HepG2 (cell line): ENCODE results near the gene IL22RA1. TPM values are rescaled to one million over a fixed set of nuclear protein-coding genes. Genes with fewer than 3 reads are reported as not detected.

ENCODE experiments used
- CCAR2 ChIP-seq: fragments of 200-400 bp; formaldehyde crosslinking; optimal IDR thresholded peaks from 2 replicates; pipeline ENCODE3; 2018; ENCODE audit warnings: low read depth, mild to moderate bottlenecking, low read length, moderate library complexity
- HHEX ChIP-seq: IDR thresholded peaks from 2 replicates; pipeline ENCODE4 v1.6.1; 2016; ENCODE audit warnings: control low read depth
- ISL2 ChIP-seq: sonication (generic); formaldehyde crosslinking; IDR thresholded peaks from 2 replicates; pipeline ENCODE4 v1.5.0; 2020; ENCODE audit warnings: missing genetic modification reagents
- KLF9 ChIP-seq: IDR thresholded peaks from 2 replicates; pipeline ENCODE4 v1.6.1; 2016; ENCODE audit warnings: low read depth
- MED1 ChIP-seq: sonication (generic); formaldehyde crosslinking; IDR thresholded peaks from 2 replicates; pipeline ENCODE4 v1.4.0; 2020; ENCODE audit warnings: missing genetic modification reagents
- NFRKB ChIP-seq: fragments of 450-650 bp; IDR thresholded peaks from 2 replicates; pipeline ENCODE4 v1.6.1; 2017
- PHF21A ChIP-seq: sonication (generic); formaldehyde crosslinking; IDR thresholded peaks from 2 replicates; pipeline ENCODE4 v1.5.0; 2020; ENCODE audit warnings: mild to moderate bottlenecking, missing genetic modification reagents
- SP1 ChIP-seq, 2 experiments: fragments of 450-650 bp in 1 of 2; sonication (generic) in 1 of 2; formaldehyde crosslinking in 1 of 2; IDR thresholded peaks; 2 replicates each; pipeline versions ENCODE4 v1.4.0 to v1.6.1; 2016 to 2020; ENCODE audit warnings: missing genetic modification reagents in 1 of 2
- SRY ChIP-seq: sonication (generic); formaldehyde crosslinking; IDR thresholded peaks from 2 replicates; pipeline ENCODE4 v1.8.0; 2022; ENCODE audit warnings: mild to moderate bottlenecking, missing genetic modification reagents
- SSRP1 ChIP-seq: IDR thresholded peaks from 2 replicates; pipeline ENCODE4 v1.6.1; 2016; ENCODE audit warnings: control low read depth
- TEAD3 ChIP-seq: optimal IDR thresholded peaks from 2 replicates; pipeline ENCODE3; 2016; ENCODE audit warnings: borderline replicate concordance
- ZBTB20 ChIP-seq: sonication (generic); formaldehyde crosslinking; IDR thresholded peaks from 2 replicates; pipeline ENCODE4 v1.8.1; 2023; ENCODE audit warnings: missing genetic modification reagents, low read depth, mild to moderate bottlenecking, borderline replicate concordance
- ZNF317 ChIP-seq: sonication (generic); formaldehyde crosslinking; IDR thresholded peaks from 2 replicates; pipeline ENCODE4 v1.5.0; 2020; ENCODE audit warnings: mild to moderate bottlenecking, missing genetic modification reagents
- ZNF354B ChIP-seq: sonication (generic); formaldehyde crosslinking; IDR thresholded peaks from 2 replicates; pipeline ENCODE4 v1.8.0; 2022; ENCODE audit warnings: mild to moderate bottlenecking, missing genetic modification reagents
- ZNF513 ChIP-seq: sonication (generic); formaldehyde crosslinking; conservative IDR thresholded peaks from 2 replicates; pipeline ENCODE4 v1.5.0; 2020; ENCODE audit warnings: missing genetic modification reagents
- ZNF567 ChIP-seq: sonication (generic); formaldehyde crosslinking; IDR thresholded peaks from 2 replicates; pipeline ENCODE4 v1.8.1; 2023; ENCODE audit warnings: mild to moderate bottlenecking, missing genetic modification reagents, borderline replicate concordance
- ZNF605 ChIP-seq: sonication (generic); formaldehyde crosslinking; IDR thresholded peaks from 2 replicates; pipeline ENCODE4 v1.8.0; 2022; ENCODE audit warnings: mild to moderate bottlenecking, missing genetic modification reagents
- ZNF687 ChIP-seq: sonication (generic); formaldehyde crosslinking; IDR thresholded peaks from 2 replicates; pipeline ENCODE4 v1.5.1; 2020; ENCODE audit warnings: mild to moderate bottlenecking, missing genetic modification reagents, moderate library complexity
- ZNF737 ChIP-seq: sonication (generic); formaldehyde crosslinking; IDR thresholded peaks from 2 replicates; pipeline ENCODE4 v1.5.0; 2020; ENCODE audit warnings: missing genetic modification reagents, mild to moderate bottlenecking, borderline replicate concordance
- ZNF772 ChIP-seq: sonication (generic); formaldehyde crosslinking; IDR thresholded peaks from 2 replicates; pipeline ENCODE4 v1.5.0; 2020; ENCODE audit warnings: mild to moderate bottlenecking, missing genetic modification reagents
- polyA plus RNA-seq, 8 experiments: library from polyadenylated mRNA; depleted of rRNA in 3 of 8; stranded (reverse) in 7 of 8; unstranded in 1 of 8; fragments of >200 nt; fragmentation: Illumina TruSeq in 4 of 8; extraction: Trizol in 4 of 8; gene quantifications; 2 replicates each; pipeline versions ENCODE4 v1.2.1 to v1.2.3, GENCODE V29; 2011 to 2016; ENCODE audit warnings: low read depth in 4 of 8, missing spikeins in 1 of 8, mixed read lengths in 1 of 8; ENCODE audit not compliant: insufficient read depth in 1 of 8
- total RNA-seq, 5 experiments: library from RNA; depleted of rRNA; stranded (reverse); fragments of >200 nt; fragmentation: Illumina TruSeq; extraction: Trizol; gene quantifications; 2 replicates each; pipeline ENCODE4 v1.2.3, GENCODE V29; 2016; ENCODE audit warnings: low read depth in 1 of 5
- TF ChIP-seq, protein P1 (sequence below): sonication (generic); formaldehyde crosslinking; IDR thresholded peaks from 2 replicates; pipeline ENCODE4 v1.4.0; 2020; ENCODE audit warnings: missing genetic modification reagents, mild to moderate bottlenecking, borderline replicate concordance
- TF ChIP-seq, protein P2 (sequence below): sonication (generic); formaldehyde crosslinking; IDR thresholded peaks from 2 replicates; pipeline ENCODE4 v1.5.0; 2020; ENCODE audit warnings: missing genetic modification reagents

IL22RA1 gene
- total and polyA plus RNA-seq, 2 of the 13 experiments (the other 11 are each of a cell fraction or from before 2014, with no cell fraction given) = 4.4 to 10.2 TPM

- TF ChIP-seq SP1 (IDR thresholded peaks at IDR 0.05) (no peak), SP1 (CRISPR knock-in tag; IDR thresholded peaks at IDR 0.05) (0 out of 2 replicates have a peak, but pooled peaks have one; percentile 25), ZNF772 (CRISPR knock-in tag) (peak; percentile 45; the same call in 1 of the 2 replicates), ZBTB20 (CRISPR knock-in tag) (no peak), ZNF354B (CRISPR knock-in tag) (no peak), ISL2 (CRISPR knock-in tag) (no peak), MED1 (CRISPR knock-in tag) (no peak; the same call in 1 of the 2 replicates), ZNF317 (CRISPR knock-in tag) (no peak), CCAR2 (no peak), SRY (CRISPR knock-in tag) (no peak), ZNF567 (CRISPR knock-in tag) (no peak), ZNF687 (CRISPR knock-in tag) (peak; percentile 76), NFRKB (no peak), HHEX (CRISPR knock-in tag) (no peak), SSRP1 (CRISPR knock-in tag) (0 out of 2 replicates have a peak, but pooled peaks have one; percentile 63), PHF21A (CRISPR knock-in tag) (peak; percentile 34; the same call in 1 of the 2 replicates), ZNF513 (CRISPR knock-in tag) (no peak), ZNF605 (CRISPR knock-in tag) (no peak), TEAD3 (CRISPR knock-in tag) (peak; percentile 7), ZNF737 (CRISPR knock-in tag) (no peak), KLF9 (CRISPR knock-in tag) (no peak)
- TF ChIP-seq, protein P1, sequence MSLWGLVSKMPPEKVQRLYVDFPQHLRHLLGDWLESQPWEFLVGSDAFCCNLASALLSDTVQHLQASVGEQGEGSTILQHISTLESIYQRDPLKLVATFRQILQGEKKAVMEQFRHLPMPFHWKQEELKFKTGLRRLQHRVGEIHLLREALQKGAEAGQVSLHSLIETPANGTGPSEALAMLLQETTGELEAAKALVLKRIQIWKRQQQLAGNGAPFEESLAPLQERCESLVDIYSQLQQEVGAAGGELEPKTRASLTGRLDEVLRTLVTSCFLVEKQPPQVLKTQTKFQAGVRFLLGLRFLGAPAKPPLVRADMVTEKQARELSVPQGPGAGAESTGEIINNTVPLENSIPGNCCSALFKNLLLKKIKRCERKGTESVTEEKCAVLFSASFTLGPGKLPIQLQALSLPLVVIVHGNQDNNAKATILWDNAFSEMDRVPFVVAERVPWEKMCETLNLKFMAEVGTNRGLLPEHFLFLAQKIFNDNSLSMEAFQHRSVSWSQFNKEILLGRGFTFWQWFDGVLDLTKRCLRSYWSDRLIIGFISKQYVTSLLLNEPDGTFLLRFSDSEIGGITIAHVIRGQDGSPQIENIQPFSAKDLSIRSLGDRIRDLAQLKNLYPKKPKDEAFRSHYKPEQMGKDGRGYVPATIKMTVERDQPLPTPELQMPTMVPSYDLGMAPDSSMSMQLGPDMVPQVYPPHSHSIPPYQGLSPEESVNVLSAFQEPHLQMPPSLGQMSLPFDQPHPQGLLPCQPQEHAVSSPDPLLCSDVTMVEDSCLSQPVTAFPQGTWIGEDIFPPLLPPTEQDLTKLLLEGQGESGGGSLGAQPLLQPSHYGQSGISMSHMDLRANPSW = no peak
- TF ChIP-seq, protein P2, sequence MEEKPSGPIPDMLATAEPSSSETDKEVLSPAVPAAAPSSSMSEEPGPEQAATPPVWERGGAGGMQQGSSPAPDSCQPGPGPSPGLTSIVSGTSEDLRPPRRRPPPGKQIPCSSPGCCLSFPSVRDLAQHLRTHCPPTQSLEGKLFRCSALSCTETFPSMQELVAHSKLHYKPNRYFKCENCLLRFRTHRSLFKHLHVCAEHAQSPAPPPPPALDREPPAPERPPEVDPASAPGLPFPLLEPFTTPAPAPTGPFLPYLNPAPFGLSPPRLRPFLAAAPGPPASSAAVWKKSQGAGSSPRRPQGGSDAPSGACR (CRISPR knock-in tag) = 0 out of 2 replicates have a peak, but pooled peaks have one; percentile 10
Observed at GRCh38 chr1:24111996-24112779, 30.8 kb downstream of the IL22RA1 start, which contains the start of gene MYOM3 (continued).
